GM12878 (cell line): ENCODE data around the gene IFT122.

ENCODE experiments used
- CTCF ChIP-seq, 3 experiments: IDR thresholded peaks in 2 of 3; conservative IDR thresholded peaks in 1 of 3; 2 replicates each; pipeline ENCODE4 v1.5.1; 2011; ENCODE audit warnings: low read depth in 3 of 3, low read length in 3 of 3, mild to moderate bottlenecking in 3 of 3, control low read depth in 2 of 3, moderate library complexity in 2 of 3, inconsistent platforms in 1 of 3, mixed read lengths in 1 of 3; ENCODE audit not compliant: control insufficient read depth in 2 of 3, insufficient read depth in 1 of 3; ENCODE audit errors: extremely low read depth in 1 of 3
- EZH2 ChIP-seq: IDR thresholded peaks from 2 replicates; pipeline ENCODE4 v1.6.1; 2012; ENCODE audit warnings: low read depth, mild to moderate bottlenecking, control low read depth, inconsistent platforms, low read length, borderline replicate concordance; ENCODE audit not compliant: control insufficient read depth
- FOS ChIP-seq: IDR thresholded peaks from 3 replicates; pipeline ENCODE4 v1.6.1; 2011; ENCODE audit warnings: borderline replicate concordance; ENCODE audit not compliant: insufficient read length; ENCODE audit errors: extremely low read depth
- KDM1A ChIP-seq: fragments of 200-600 bp; sonication (generic); IDR thresholded peaks from 2 replicates; pipeline ENCODE4 v1.6.1; 2016; ENCODE audit warnings: borderline replicate concordance
- MAX ChIP-seq: IDR thresholded peaks from 2 replicates; pipeline ENCODE4 v1.6.1; 2012; ENCODE audit warnings: low read depth, low read length, improper control_type of control experiment
- MXI1 ChIP-seq: fragments of 150-350 bp; IDR thresholded peaks from 2 replicates; pipeline ENCODE4 v1.6.1; 2011; ENCODE audit warnings: low read depth, mild to moderate bottlenecking, inconsistent platforms, low read length, improper control_type of control experiment
- NRF1 ChIP-seq: conservative IDR thresholded peaks from 2 replicates; pipeline ENCODE4 v1.6.1; 2011; ENCODE audit warnings: mild to moderate bottlenecking, low read depth, low read length, improper control_type of control experiment
- RB1 ChIP-seq: fragments of 450-650 bp; formaldehyde crosslinking; IDR thresholded peaks from 2 replicates; pipeline ENCODE4 v1.6.1; 2017; ENCODE audit warnings: mild to moderate bottlenecking, borderline replicate concordance
- SP1 ChIP-seq: IDR thresholded peaks from one replicate; pipeline ENCODE4 v1.6.1; 2011; ENCODE audit warnings: low read depth, low read length

- TF ChIP-seq SP1 (no peak), CTCF (IDR thresholded peaks at IDR 0.05 in 2 of 3, conservative IDR thresholded peaks at IDR 0.05 in 1 of 3; ENCODE audit: control insufficient read depth in 2 of 3, extremely low read depth in 1 of 3, insufficient read depth in 1 of 3, low read depth in 3 of 3, low read length in 3 of 3) (no peak), NRF1 (no peak), EZH2 (no peak), MXI1 (no peak), RB1 (no peak), FOS (no peak), MAX (no peak), KDM1A (no peak)
Measured at GRCh38 chr3:129483870-129484269, 43.8 kb downstream of the IFT122 start.
